ENCODE data around the gene GPR146. TPM values are rescaled to one million over a fixed set of nuclear protein-coding genes. Genes with fewer than 3 reads are reported as not detected.
A peak's percentile ranks its signal among the peaks of the same experiment; 100 is the strongest.

Gene GPR146
- total RNA-seq, 1 donor from 2014 or later, result 2.2 TPM

- no peak for DNase-seq (ENCODE audit: low read depth)
Observed at GRCh38 chr7:1011297-1012003, 32.9 kb upstream of the GPR146 start.

- no peak for DNase-seq (ENCODE audit: low read depth)
Observed at GRCh38 chr7:1012004-1012715, 32.2 kb upstream of the GPR146 start.

DNA sequence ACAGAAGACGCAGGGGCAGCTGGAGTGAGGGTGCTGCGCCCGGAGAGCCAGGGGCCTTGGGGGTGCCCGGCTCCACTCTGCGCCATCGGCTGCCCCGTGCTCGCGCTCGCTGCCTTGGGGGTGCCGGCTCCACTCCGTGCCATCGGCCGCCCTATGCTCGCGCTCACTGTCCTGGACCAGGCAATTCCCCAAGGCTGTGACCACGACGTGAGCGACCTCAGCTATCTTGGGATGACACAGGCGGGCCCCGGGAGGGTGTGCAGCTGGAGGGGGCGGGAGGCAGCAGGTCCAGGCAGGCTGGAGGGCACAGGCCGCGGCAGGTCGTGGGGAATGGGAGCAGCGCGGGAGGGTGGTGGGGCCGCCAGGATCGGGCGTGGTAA is 31.6 kb upstream of the GPR146 start:
- DNase-seq (ENCODE audit: low read depth), result peak; percentile 14

- DNase-seq (ENCODE audit: low read depth), result no peak
Observed at GRCh38 chr7:1013581-1013980, 30.8 kb upstream of the GPR146 start.

- DNase-seq (ENCODE audit: low read depth), result no peak
Observed at GRCh38 chr7:1014681-1015080, 29.7 kb upstream of the GPR146 start.

DNA sequence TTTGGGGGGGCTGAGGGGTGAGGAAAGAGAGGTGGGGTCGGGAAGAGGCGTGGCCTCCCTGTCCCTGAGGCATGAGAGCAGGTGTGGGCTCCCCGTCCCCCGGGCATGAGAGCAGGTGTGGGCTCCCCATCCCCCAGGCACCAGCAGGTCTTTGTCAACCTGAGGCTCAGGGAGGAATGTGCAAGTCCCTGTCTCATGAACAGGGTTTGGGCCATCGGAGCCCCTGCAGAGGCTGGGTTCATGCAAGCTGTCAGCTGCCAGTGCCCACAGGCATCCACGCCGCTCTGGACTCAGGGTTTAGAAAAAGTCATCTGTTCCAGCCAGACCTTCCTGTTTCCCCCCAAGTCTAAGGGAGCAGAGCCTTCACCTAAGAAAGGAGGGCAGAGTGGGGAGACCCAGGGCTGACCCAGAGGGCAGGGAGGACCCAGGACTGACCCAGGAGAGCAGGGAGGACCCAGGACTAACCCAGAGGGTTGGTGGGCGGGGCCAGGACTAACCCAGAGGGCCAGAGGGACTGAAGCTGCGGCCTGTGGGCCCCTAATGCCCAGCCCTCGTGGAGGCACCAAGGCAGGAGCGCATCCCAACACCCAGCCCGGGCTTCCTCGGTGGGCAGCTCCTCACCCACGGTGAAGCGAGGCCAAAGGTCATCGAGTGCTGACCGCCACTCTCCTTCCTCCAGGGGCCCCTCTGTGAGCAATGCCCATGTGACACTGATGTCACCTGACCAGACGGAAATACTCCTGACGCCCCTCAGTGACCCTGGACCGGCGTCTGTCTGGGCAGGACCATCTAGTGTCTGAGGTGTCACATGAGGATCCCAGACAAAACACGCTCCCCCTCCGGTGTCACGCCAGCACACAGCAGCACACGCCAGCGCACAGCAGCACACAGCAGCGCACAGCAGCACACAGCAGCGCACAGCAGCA is 28.9 kb upstream of the GPR146 start:
- peak; percentile 70 for DNase-seq (ENCODE audit: low read depth)

DNA sequence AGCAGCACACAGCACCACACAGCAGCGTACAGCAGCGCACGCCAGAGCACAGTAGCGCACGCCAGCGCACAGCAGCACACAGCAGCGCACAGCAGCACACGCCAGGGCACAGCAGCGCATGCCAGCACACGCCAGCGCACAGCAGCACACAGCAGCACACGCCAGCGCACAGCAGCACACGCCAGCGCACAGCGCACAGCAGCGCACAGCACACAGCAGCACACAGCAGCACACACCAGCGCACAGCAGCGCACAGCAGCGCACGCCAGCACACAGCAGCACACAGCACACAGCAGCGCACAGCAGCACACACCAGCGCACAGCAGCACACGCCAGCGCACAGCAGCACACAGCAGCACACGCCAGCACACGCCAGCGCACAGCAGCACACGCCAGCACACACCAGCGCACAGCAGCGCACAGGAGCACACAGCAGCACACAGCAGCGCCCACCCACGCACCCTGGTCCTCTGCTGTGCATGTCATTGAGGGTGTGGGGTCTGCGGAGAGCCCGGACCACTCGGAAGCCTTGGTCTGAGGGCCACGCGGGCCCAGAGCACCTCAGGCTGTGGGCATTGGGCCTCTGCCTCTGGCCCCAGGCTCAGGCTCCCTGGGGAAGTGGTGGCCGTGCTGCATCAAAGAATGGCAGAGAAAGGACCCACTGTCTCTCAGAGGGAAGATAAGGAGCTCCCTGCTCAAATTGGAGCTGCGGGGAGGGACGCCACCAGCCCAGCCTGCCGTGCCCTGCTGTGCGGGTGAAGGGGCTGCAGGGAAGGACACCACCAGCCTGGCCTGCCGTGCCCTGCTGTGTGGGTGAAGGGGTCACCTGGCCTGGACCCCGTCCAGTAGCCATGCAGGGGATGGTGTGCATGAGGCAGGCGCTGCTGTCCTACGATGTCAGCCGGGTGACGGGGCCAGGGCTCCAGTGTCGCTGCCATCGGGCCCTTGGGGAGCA is 27.5 kb upstream of the GPR146 start:
- DNase-seq (ENCODE audit: low read depth), result no peak

DNA sequence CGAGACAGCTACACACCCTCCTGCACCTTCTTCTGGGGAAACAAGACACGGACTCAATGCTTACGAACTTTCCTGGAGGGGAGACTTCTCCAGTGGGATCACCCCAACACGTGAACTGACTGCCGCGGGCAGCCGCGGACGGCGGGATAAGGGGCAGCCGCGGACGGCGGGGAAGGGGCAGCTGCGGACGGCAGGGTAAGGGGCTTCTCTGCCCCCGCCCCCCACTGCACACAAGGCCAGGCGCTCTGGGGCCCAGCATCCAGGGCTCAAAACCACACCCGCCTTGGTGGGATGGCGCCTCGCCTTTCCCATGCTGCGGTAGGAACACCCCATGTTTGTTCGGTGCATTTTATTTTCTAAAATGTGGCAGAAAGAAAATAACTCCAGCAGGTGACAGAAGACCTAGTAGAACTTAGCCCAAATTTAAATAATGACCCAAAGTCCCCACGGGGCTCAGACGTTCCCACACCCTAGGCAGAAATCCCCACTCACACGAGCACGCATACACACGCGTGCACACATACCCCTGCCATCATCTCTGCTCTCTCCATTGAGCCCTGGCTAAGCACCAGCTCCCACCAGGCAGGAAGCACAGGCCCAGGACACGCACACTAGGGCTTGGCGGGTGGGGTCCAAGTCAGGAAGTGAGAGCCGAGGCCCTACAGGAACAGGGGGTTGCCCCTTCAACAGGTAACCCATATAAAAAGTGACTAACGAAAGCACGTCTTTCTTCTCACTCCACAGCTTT is 26.6 kb upstream of the GPR146 start:
- DNase-seq (ENCODE audit: low read depth), result no peak

DNA sequence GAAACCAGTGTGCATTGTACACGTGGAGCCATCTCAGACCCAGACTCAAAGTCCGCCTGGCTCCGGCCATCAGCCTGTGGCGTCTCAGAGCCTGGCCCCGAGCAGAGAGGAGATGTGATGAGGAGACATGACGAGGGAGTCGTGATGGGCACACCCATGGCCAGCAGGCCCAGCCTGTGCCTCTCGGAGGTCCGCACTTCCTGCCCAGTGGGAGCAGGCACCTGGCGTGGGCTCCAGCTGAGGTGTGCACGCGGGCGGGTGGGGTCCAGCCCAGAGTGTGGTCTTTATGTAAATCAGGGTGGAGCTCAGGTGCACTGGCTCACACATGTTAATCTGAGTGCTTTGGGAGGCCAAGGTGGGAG is 26.0 kb upstream of the GPR146 start:
- DNase-seq (ENCODE audit: low read depth), result no peak

DNA sequence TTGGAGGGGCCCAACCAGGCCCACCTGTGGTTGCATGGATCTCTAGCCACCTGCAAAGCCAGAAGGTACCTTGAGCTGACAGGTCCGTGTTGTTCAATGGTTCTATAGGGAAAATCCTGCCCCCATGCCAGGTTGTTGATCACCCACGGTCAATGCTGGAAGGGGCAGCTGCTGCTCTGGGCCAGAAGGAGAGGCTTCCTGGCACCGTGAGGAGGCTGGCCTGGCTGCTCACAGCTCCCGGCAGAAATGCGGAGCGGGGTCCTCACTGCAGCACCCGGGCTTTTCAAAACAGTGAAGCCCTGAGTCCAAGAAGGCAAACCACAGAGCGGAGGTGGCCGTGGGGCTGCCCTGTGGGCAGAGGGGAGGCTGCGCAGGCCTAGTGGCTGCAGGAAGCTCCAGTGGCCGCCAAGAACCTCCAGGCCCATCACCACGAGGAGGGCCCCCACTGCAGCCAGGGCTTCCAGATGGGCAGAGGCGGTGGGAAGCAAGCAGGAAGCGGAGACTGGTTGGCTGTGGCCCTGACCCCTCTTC is 25.0 kb upstream of the GPR146 start:
- DNase-seq (ENCODE audit: low read depth), result no peak

GRCh38 chr7:1019789-1020610 is 24.3 kb upstream of the GPR146 start:
- peak; percentile 32 for DNase-seq (ENCODE audit: low read depth)

DNA sequence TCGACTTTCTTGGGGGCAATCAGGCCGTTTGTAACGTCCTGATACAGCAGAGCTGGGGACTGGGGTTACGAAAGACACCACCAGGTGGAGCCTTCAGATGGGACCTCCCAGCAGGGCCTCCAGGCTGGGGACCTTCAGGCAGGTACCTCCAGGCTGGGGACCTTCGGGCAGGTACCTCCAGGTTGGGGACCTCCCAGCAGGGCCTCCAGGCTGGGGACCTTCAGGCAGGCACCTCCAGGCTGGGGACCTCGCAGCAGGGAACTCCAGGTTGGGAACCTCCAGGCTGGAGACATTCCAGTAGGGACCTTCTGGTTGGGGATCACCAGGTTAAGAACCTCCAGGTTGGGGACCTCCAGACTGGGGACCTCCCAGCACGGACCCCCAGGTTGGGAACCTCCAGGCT is 23.5 kb upstream of the GPR146 start:
- no peak for DNase-seq (ENCODE audit: low read depth)

GRCh38 chr7:1021366-1021765 is 23.0 kb upstream of the GPR146 start:
- peak; percentile 46 for DNase-seq (ENCODE audit: low read depth)

DNA sequence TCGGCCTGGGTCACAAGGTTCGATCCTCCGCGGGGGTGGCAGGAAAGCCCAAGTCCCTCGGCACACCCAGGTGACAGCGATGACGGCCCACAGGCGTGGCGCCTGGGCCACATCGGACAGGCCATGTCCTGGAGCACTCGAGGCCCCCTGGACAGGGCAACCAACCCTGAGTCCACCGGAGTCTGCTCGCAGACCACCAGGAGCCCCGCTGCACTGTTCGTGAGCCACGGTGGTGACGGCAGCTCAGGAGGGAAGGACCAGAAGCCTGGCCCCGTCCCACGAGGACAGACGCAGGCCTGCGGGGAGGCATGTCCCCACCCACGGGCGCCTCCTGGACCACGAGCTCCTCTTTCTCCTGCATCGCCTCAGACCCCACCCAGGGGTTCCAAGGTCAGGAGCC is 22.4 kb upstream of the GPR146 start:
- no peak for DNase-seq (ENCODE audit: low read depth)

DNA sequence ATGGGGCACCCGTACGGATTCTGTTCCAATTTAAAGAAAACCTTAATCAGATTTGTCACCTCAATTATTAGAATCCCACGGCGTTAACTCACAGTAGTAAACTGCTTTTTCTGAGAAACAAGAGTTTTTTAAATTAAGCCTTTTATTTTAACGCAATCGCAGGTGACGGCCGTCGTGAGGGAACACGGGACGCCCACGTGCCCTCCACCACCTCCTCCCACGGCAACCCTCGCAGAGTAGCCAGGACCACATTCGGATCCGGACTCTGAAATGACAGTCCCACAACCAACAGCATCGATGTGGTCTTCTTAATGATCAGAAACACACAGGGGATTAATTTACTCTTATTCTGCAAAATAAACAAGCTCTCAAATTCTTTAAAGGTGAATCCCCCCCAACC is 22.0 kb upstream of the GPR146 start:
- no peak for DNase-seq (ENCODE audit: low read depth)

- no peak for DNase-seq (ENCODE audit: low read depth)
Observed at GRCh38 chr7:1022801-1023465, 21.4 kb upstream of the GPR146 start.

- DNase-seq (ENCODE audit: low read depth), result no peak
Observed at GRCh38 chr7:1024331-1024841, 20.0 kb upstream of the GPR146 start.
